Thyroid gland (tissue), 4 donors: ENCODE measurements around the gene ETS1.

Source experiments
- CTCF ChIP-seq, 6 experiments: fragments of 200-600 bp in 3 of 6; fragments of 450-650 bp in 3 of 6; sonication (generic) in 3 of 6; IDR thresholded peaks; one replicate each; pipeline ENCODE4 v1.5.1; 2016 to 2019; ENCODE audit warnings: antibody characterized with exemption in 6 of 6, mild to moderate bottlenecking in 2 of 6, inconsistent platforms in 1 of 6, moderate library complexity in 1 of 6
- POLR2A ChIP-seq, 2 donors: fragments of 450-650 bp; IDR thresholded peaks; one replicate each; pipeline ENCODE4 v1.6.1; 2017; ENCODE audit warnings: antibody characterized with exemption in 2 of 2, mild to moderate bottlenecking in 2 of 2, moderate library complexity in 1 of 2

GRCh38 chr11:128603003-128603696 lies 15.8 kb upstream of the ETS1 start:
- TF ChIP-seq CTCF (IDR thresholded peaks at IDR 0.05) (no peak), POLR2A (IDR thresholded peaks at IDR 0.05) (no peak)
